ENCODE results near the gene ANKRD13D. TPM values are rescaled to one million over a fixed set of nuclear protein-coding genes. Genes with fewer than 3 reads are reported as not detected.

The ANKRD13D gene
- total and polyA plus RNA-seq, 2 of the 8 experiments (the other 6 are each of a cell fraction or from before 2014, with no cell fraction given), result 24.9 to 26.5 TPM

DNA sequence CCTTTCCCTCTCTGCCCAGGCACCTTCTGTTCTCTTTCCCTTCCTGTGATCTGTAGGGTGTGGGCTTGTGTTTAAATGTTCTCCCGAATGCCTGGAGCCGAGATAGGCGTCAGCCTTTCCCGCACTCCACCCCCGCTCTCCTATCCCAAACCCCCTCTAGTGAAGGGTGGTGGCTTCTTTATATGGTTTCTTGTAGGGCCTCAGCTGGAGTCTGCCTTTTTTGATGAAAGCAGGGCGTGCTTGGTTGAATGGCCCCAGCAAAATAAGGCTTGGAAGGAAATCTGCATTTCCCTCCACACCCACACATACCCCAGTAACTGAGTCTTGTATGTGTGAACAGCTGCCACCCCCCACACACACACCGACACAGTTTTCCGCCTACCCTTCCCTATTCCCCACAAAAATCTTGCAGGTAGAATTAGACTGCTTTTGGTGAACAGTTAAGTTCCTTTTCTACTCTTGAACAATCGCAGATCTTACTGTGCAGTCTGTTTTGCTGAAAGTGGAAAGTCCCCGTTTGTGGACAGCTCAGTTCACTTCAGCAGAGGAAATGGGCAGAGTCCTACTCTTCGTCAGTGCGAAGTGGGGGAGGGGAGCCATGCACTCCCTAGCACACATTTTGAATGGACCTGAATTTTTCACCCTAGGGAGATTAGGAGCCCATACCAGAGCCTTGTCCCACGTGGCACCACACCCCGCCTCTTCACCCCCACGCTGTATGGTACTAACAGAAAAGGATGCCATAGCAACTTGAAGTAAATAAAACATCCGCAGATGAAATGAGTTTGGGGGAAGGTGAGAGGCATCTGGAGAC is 48.3 kb upstream of the ANKRD13D start (continued):
- TF ChIP-seq EP300 (IDR thresholded peaks at IDR 0.05; ENCODE audit: borderline replicate concordance in 1 of 2, low read depth in 2 of 2, low read length in 2 of 2) (0 out of 3 replicates have a peak, but pooled peaks of 1 of the 2 experiments have one; percentile 22), POLR2A (IDR thresholded peaks at IDR 0.05; ENCODE audit: control extremely low read depth in 1 of 2, low read depth in 2 of 2, low read length in 2 of 2) (peak in 1 of 2 experiments; percentile 48; a peak in 1 of 3 replicates), SIN3A (conservative IDR thresholded peaks at IDR 0.05 in 1 of 2, IDR thresholded peaks at IDR 0.05 in 1 of 2; ENCODE audit: low read depth in 1 of 2, low read length in 2 of 2) (peak in 1 of 2 experiments; percentile 35; a peak in 1 of 4 replicates), E2F6 (IDR thresholded peaks at IDR 0.05) (no peak), MAX (IDR thresholded peaks at IDR 0.05) (peak; percentile 54)
